NCI-H526 treated with DMSO at 0.1 percent for 48 hours (cell line): ENCODE measurements around the gene CELSR1.

Source experiments
- DNase-seq: peaks from one replicate; lab custom pipeline; 2025; lab: John Stamatoyannopoulos, UW

The CELSR1 gene

DNA sequence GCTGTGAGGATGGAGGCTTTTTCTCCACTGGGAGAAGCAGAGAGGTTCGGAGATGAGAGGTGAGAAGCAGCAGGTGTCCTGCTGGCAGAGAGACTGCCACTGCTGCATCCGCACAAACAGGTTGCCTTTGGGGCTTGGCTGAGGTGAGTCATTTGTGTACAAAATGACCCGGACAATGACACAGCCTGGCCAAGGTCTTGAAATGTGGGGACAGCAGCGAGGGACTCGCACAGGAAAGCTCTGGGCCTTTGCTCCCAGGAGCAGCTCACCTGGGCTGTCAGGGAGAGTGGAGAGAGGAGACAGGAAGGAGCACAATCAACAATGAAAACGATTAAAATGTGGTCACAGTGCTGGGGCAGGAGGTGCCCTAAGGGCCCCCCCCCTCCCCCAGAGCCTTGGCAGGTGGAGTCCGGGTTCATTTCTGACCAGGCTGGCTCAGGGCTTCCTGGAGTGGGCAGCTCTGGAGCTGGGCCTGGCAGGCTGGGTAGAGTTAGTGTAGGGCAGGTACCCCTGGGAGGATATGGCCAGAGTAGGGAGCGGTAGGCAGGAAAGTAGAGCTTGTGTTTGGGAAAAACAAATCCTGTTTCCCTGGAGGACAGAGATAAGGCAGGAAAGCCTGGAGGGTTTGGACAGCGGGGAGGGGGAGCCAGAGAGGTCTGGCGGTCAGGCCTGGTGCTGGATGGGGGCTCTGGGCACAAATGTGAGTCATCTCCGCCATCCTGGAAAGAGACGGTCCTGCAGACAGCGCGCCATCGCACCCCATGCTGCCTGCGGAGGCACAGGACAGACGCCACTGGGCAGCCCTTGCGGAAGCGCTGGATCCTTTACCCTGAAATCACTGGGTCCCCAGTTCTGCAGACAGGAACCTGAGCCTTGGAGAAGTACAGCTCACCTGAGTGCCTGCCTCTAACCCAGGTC, 37.8 kb upstream of the CELSR1 start:
- DNase-seq: no peak

DNA sequence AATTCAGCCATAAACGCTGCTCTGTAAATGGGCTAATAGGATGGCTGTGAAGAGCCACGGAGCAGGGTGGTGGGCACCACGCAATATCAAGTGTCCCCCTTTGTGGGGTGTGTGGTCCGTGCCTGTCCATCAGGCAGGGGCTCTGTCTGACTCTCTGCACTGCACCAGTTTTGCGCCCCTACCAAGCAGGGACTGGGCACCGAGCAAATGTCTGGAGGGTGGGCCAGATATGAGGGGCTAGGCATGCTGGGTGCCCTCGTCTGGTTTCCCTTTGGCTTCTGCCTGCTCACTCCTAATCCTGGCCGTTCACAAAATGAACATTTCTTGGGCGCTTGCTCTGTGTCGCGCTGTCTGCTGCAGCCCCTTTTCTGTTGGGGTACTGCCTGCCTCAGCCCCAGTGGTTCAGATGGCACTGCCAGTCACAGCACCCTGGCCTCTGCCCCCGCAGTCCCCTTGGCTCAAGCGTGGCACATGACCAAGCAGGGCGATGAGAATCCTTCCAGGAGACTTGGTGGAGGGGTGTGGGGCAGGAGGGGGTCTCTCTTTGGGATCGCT, 37.1 kb upstream of the CELSR1 start:
- no peak for DNase-seq

DNA sequence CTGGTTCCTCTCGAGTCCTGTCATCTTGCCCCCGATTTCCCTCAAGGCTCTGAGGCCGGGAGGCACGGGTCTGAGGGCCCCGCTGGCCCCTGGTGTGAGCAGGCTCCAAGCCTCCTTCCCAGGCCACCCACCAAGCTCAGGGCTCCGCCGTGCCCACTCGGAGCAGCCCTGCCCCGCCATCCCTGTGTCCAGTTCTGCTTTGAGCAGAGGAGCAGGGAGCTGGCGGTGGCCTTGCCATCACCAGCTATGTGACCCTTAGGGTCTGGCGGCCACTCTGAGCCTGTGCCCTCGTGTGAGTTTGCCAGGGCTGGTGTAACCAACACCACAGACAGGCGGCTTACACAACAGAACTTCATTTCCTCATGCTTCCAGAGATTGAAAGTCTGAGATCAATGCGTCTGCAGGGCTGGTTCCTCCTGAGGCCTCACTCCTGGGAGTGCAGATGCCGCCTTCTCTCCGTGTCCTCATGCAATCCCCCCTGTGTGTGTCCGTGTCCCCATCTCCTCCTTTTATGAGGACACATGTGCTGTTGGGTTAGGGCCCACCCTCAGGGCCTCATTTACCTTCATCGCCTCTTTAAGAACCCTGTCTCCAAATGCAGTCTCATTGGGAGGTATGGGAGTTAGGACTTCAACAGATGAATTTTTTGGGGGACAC, 36.5 kb upstream of the CELSR1 start:
- DNase-seq: no peak

DNA sequence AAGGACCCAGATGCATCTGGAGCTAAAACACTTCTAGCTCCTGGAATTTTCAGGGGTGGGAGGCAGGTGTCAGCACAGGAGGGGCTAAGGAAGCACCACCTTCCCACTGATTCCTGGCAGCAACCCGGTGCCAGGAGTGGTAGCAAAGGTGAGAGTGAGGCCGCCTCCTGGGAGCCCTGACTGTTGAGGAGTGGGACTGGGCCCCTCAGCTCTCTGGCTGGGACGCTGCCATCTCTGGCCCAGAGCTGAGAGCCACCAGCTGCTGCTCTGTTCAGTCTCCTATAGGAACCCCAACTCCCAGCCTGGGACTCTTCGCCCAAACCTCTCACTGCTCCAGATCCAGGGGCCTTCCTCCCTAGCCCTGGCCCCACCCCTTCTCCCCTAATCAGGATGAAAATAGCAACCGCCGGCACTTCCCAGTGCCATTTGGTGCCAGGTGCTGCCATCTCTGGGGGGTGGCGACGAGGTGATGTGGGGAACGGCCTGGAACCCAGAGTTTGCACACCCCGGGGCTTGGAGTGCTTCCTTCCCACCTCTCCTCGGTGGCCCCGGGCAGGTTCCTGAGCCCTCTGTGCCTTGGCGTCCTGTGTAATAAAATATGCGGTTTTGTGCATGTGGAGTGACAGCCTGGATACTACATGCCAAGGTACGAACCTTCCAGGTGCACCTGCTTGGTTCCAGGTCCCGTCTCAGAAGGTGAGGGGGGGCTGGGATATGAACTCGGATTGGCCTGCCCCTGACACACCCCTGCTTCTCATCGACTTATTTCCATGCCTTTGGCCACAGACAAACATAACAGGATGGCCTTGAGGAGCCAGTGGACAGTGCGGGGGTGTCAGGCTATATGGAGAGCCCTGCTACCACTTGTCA, 35.7 kb upstream of the CELSR1 start:
- no peak for DNase-seq

DNA sequence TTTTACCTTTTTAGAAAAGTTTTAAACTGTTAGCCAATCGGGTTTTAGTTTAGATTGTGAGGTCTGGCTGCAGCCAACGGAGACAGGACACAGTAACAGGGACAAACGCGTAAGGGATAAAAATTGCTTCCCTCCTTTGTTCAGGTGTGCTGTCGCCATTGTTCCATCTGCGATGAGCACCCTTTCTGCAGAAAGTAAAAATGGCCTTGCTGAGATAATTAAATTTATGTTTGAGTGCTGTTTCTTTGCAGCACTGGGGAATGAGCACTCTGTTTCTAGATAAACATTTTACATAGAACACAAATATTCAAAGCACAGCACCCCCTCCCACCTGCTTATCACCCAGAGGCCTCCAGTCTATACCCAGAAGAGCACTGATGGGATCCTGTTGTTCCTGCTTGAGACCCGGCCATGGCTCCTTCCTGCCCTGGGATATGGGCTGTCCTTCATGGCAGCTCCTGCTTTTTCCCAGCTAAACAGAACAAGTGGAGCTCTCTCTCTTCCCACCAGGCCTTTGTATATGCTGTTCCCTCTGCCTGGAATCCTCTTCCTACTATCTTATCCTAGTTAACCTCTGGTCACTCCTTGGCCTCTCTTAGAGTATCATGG, 34.3 kb upstream of the CELSR1 start:
- DNase-seq: no peak

DNA sequence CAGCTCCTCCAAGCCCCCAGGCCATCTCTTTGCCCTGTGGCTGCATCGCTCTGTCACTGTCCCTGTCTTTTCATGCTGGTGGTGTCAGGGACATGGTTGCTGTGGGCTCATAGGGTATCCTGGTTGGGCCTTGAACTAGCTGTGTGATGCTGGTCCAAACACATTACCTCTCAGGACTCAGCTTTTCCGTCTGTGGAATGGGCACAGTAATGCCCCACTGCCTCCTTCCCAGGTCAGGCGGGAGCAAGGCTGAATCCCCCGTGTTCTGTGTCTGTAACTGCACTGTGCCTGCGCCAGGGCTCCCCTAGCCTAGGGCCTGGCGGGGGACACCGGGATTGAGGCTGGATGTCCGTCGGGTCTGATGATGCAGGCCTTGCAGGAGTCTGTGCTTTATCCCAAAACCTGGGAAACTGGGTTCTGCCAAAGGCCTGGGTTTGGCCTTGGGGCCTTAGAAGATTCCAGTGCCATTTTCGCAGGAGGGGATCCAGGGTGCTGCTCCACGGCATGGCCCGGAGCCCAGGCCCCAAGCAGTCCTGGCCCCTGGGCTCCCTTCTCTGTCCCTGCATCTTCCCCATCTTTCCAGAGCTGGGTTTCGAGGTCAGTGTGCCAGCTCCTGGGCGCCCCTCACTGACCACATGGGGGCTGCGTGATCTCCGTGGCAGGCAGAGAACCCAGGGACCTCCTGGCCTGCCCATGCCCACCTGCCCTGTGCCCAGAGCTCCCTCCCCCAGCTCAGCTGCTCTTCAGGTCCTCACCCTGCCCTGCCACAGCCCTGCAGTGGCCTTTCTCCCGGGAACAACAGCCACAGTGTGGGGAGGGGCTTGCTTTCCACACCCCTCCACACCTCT, 32.7 kb upstream of the CELSR1 start:
- no peak for DNase-seq

DNA sequence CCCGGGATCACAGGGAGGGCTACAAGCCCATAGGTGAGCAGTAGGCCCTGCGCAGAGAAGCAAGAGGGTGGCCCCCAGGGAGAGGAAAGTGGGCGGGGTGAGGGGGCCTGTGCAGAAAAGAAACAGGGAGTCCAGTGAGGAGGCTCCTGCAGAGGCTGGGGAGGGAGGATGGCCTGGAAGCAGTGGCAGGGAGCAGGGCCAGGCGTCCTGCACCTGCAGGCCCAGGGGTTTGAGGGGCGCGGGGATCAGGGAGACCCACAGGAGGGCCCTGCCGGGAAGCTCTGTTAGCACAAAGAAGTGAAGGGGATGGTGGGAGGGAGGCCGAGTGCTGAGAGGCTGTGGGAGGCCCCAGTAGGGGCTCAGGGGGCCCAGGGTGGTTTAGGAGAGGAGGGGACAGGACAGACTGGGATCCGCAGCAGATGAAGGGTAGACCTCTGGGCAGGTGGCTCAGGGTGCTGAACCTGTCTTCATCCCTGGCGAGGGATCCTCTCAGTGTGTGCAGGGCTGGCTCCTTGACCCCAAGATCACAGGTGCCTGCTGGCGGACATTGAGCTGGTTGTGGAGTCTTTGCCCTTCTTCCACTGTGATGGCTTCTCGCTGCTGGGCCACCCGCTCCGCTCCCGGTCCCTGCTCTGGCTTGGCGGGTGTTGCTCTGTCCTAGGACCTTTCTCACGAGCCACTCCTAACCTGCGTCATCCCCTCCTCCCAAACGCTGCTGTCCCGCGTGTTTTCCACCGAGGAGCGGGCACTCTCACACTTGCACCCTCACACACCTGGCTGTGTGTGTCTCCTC, 31.8 kb upstream of the CELSR1 start:
- no peak for DNase-seq

DNA sequence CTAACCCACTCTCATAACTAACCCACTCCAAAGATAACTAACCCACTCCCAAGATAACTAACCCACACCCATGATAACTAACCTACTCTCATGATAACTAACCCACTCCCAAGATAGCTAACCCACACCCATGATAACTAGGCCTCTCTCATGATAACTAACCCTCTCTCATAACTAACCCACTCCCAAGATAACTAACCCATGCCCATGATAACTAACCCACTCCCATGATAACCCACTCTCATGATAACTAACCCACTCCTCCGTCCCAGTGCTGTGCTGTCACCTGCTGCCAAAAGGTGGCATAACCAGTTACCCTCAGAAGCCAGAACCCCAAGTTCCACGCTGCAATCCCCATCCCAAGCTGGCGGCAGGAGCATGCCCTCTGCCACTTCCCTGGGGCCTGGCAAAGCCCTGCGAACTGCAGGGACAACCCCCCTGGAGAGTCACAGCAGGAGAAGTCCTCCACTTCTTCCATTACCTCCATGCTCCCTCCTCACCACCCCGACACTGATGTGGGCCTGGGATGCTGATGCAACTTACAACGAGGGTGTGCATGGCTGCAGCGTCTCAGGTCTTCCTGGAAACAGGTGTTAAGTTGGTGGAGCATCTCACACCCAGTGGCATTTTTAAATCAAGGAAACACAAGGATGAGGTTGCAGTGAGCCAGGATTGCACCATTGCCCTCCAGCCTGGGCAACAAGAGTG, 30.8 kb upstream of the CELSR1 start:
- DNase-seq: no peak

DNA sequence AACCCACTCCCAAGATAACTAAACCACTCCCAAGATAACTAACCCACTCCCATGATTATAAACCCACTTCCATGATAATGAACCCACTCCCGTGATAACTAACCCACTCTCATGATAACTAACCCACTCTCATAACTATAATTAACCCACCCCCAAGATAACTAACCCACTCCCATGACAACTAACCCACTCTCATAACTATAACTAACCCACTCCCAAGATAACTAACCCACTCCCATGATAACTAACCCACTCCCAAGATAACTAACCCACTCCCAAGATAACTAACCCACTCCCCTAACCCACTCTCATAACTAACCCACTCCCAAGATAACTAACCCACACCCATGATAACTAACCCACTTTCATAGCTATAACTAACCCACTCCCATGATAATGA, 30.1 kb upstream of the CELSR1 start:
- DNase-seq: no peak

DNA sequence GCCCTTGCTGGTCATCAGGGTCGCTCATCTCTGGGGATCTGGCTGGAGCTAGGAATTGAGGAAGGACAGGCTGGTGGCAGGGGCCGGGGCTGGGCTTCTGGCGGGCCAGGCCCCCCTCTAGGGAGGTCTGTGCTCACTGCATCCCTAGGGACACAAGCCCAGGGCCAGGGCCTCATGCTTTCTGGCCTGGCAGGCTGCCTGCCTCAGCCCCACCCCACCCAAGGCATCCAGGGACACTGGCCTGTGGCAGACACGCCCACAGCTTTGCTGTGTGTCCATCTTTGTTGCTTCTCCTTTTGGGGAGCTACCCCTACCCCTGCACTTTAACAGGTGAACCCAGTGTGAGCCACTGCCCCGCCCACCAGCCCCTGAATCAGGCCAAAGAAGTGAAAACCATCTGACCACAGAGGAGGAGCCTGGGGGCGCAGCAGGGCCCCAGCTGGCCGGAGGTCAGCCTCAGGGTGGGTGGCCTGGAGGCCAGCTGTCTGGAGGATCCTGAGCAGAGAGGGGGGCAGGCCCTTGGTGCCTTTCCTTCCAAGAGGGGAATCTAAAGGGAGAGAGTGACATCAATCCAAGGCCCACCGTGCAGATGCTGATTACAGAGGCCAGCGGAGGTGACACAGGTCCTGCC, 26.8 kb upstream of the CELSR1 start:
- DNase-seq: no peak

DNA sequence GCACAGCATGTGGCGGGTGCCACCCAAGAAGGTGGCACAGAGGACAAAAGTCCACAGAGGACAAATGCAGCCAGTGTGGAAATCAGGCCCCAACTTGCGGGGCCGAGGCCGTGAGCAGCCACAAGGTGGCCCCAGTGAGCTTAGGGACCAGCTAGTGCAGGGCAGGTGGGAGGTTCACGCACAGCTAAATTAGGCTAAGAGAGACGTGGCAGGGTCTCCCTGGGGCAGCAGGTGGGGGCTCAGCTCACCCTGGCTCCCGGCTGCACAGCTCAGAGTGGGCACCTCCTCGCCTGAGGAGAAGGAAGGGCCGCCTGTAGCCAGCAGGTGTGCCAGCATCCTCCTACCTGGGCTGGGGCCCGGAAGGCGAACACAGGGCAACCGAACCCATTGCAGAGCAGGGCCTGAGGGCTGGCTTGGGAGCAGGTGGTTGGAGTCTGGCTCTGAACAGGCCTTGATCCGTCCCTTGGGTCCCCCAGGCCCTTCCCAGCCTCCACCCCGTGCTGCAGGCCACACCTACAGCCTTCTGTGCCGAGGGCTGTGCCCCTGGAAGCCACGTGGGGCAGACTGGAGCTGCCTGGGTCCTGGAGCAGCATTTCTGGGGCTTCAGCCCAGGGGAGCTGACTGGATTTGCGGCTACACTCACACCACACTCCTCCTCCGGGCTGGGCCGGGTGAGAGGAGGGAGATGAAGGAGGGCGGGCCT, 26.1 kb upstream of the CELSR1 start:
- peak; percentile 74 for DNase-seq

DNA sequence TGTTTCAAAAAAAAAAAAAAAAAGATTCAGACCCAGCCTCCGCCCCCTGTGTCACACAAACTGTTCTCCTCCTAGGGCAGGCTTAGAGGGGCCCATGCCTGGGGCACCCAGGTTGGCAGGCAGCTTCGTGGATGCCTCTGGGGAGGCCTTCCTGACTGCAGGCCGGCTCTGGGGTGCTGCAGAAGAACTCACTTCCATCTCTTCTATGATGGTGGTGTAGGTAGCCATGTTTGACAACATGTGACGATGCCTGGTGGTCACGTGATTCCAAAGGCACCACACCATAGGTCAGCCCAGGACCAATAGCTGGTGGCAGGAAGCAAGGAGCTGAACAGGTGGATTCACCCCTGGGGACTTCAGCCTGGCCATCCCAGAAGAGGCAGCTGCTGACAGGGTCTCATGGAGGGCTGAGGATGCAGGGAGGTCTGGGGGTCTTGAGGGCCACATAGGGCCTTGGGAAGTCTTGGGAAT, 24.1 kb upstream of the CELSR1 start:
- no peak for DNase-seq

DNA sequence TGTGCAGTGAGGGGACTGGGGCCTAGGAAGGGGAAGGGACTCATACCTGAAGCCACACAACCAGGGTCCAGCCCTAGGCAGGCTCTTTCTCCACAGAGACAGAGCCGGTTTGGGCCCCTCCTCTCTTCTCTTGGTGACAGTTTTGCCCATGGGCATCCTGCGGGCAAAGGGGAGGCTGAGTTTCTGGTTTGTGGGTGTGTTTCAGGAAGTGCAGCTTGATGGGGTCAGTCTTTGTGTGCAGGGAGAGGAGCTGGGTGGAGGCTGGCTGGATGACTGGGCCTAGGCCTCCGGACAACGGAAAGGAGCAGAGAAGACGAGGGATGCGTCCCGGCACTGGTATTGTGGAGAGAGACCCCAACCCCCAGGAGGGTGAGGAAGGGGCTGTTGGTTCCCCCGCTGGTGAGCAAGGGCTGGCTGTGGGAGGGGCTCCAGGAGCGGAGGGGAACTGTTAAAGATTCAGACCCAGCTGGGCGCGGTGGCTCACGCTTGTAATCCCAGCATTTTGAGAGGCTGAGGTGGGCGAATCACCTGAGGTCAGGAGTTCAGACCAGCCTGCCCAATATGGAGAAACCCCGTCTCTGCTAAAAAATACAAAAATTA, 23.4 kb upstream of the CELSR1 start:
- DNase-seq: no peak

DNA sequence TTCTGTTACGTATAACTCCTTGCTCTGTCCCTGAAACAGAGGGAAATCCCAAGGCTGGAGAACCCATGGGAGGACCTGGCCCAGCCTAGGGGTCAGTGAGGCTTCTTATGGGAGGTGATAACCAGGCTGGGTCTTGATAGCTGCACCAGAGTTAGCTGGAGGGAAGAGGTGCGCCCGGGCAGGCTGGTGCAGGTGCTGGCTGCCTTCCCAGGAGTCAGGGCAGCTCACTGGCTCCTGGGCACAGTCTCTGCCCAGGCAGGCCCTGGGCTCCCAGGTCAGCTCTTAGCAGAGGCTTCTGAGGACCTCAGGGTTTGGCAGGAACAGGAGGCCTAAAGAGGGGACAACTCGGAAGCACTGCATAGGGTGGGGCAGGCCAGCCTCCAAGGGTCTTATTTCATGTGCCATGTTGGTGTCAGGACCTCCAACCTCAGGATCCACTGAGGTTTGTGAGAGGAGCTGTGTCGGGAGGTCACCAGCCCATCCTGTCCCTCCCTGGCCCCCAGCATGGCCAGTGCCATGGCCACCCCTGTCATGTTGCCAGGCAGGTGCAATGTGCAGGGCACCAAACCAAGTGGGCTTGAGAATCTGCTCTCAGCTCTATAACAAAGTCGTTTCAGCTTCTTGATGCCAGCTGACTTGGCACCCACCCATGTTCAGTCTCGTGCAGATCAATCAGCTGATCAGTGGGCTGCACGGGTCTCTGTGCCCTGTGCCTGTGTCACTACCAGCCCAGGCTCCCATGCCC, 20.5 kb upstream of the CELSR1 start:
- DNase-seq: no peak

DNA sequence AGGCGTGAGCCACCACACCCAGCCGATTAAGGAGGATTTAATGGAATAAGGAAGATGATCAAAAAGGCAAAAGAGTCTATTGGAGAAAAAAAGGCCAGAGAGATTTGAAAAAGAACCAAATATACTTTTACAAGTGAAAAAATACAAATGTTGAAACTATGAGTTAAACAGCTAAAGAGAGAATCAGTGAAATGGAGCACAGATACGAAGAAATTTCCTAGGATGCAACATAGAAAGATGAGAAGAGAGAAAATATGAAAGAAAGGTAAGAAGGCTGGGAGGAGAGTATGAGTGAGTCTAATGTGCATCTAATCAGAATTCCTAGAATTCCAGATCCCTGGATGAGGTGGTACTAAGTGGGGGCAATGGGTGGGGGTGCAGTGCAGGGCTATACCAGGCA, 19.4 kb upstream of the CELSR1 start:
- DNase-seq: no peak

DNA sequence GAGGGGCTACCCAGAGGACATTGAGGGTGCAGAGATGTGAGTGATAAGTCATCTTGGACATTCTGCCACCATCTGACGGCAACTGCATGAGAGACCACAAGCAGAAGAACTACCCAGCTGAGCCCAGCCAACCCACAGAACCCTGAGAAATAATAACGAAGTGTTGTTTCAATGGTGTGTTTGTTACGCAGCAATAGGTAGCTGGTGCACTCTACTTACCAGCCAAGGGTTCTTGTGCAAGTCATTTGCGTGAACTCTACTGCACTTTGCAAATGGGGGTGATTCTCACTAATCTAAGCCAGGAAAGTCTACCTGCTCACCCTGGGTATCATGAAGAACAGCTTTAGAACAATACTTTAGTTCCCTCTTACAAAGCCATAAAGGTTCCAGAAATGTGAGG, 15.8 kb upstream of the CELSR1 start:
- DNase-seq: no peak

DNA sequence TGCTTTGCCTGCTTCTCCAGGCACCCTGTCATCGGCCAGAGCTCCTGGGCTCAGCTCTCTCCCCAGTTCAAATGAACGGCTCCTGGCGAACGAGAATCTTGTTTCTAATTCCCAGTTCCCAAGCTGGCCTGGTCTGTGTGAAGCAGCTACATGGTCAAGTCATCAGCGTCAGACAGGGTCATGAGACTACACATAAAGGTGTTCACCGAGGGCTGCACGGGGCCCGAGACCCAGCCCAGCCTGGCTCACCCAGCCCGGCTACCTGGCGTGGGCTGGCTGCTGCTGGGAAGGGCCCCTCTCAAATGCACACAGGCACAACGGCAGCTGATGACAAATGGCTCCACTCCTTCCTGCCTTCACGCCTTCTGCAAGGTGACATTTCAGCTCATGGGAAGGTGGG, 14.6 kb upstream of the CELSR1 start:
- no peak for DNase-seq
